GM12874 (cell line): ENCODE data around the gene TBXAS1.

Experiments
- CTCF ChIP-seq: IDR thresholded peaks from 2 replicates; pipeline ENCODE4 v1.5.1; 2011; ENCODE audit warnings: low read depth, mild to moderate bottlenecking, control low read depth, low read length, moderate library complexity; ENCODE audit not compliant: insufficient read depth

TBXAS1 gene

GRCh38 chr7:139838876-139839275, 9.8 kb downstream of the TBXAS1 start:
- TF ChIP-seq CTCF = no peak

- TF ChIP-seq CTCF = no peak
Observed at GRCh38 chr7:139840776-139841175, 11.7 kb downstream of the TBXAS1 start.

- TF ChIP-seq CTCF = no peak
Observed at GRCh38 chr7:139842401-139843210, 13.5 kb downstream of the TBXAS1 start.

- TF ChIP-seq CTCF = no peak
Observed at GRCh38 chr7:139844779-139845442, 15.8 kb downstream of the TBXAS1 start.

GRCh38 chr7:139845443-139845805, 16.4 kb downstream of the TBXAS1 start:
- no peak for TF ChIP-seq CTCF

GRCh38 chr7:139846297-139846696, 17.2 kb downstream of the TBXAS1 start:
- no peak for TF ChIP-seq CTCF

GRCh38 chr7:139848274-139848673, 19.2 kb downstream of the TBXAS1 start:
- no peak for TF ChIP-seq CTCF
